Daoy (cell line): ENCODE results near the gene EIF4G3. TPM values are rescaled to one million over a fixed set of nuclear protein-coding genes. Genes with fewer than 3 reads are reported as not detected.
"Not testable (repeated sequence)": the region's sequence is repeated elsewhere in the genome, so short reads cannot be mapped to it uniquely, and the experiment has no call there.

Source experiments
- DNase-seq: peaks from one replicate; pipeline ENCODE4 v3.0.0-alpha.2; 2015; ENCODE audit warnings: low read depth
- total RNA-seq: library from RNA; depleted of rRNA; stranded (reverse); fragments of >200 nt; shearing (Covaris generic); gene quantifications from 2 replicates; pipeline ENCODE4 v1.2.3, GENCODE V29; 2014

The EIF4G3 gene
- total RNA-seq, 1 experiment from 2014 or later, result 33.9 TPM

GRCh38 chr1:21068937-21069336 lies 107.8 kb downstream of the EIF4G3 start:
- no peak for DNase-seq

- no peak for DNase-seq
Measured at GRCh38 chr1:21067551-21068227, 109.0 kb downstream of the EIF4G3 start.

- no peak for DNase-seq
Measured at GRCh38 chr1:21066356-21067012, 110.2 kb downstream of the EIF4G3 start.

GRCh38 chr1:21065851-21066250 lies 110.8 kb downstream of the EIF4G3 start:
- DNase-seq, result no peak

GRCh38 chr1:21064057-21064456 lies 112.6 kb downstream of the EIF4G3 start:
- DNase-seq, result no peak

- no peak for DNase-seq
Measured at GRCh38 chr1:21060523-21060922, 116.2 kb downstream of the EIF4G3 start.

GRCh38 chr1:21059021-21059420 lies 117.7 kb downstream of the EIF4G3 start:
- no peak for DNase-seq

- DNase-seq, result no peak
Measured at GRCh38 chr1:21058035-21058793, 118.5 kb downstream of the EIF4G3 start.

GRCh38 chr1:21053189-21053928 lies 123.3 kb downstream of the EIF4G3 start:
- not testable (repeated sequence) for DNase-seq

GRCh38 chr1:21052034-21052433 lies 124.7 kb downstream of the EIF4G3 start:
- no peak for DNase-seq

GRCh38 chr1:21051177-21051825 lies 125.4 kb downstream of the EIF4G3 start:
- no peak for DNase-seq

- DNase-seq, result no peak
Measured at GRCh38 chr1:21050031-21050430, 126.7 kb downstream of the EIF4G3 start.

GRCh38 chr1:21048462-21048861 lies 128.2 kb downstream of the EIF4G3 start:
- DNase-seq, result no peak

GRCh38 chr1:21046132-21046531 lies 130.6 kb downstream of the EIF4G3 start:
- no peak for DNase-seq

- no peak for DNase-seq
Measured at GRCh38 chr1:21045351-21045750, 131.3 kb downstream of the EIF4G3 start.

GRCh38 chr1:21042929-21043605 lies 133.6 kb downstream of the EIF4G3 start:
- no peak for DNase-seq

- no peak for DNase-seq
Measured at GRCh38 chr1:21041541-21041940, 135.2 kb downstream of the EIF4G3 start.

- DNase-seq, result no peak
Measured at GRCh38 chr1:21037091-21037490, 139.6 kb downstream of the EIF4G3 start.

GRCh38 chr1:21035794-21036193 lies 140.9 kb downstream of the EIF4G3 start:
- DNase-seq, result no peak

GRCh38 chr1:21034725-21035628 lies 141.7 kb downstream of the EIF4G3 start:
- DNase-seq, result no peak
